DND-41 (cell line): Measurements from ENCODE around the gene SCD5.

Experiments
- EZH2 ChIP-seq: IDR thresholded peaks from 3 replicates; pipeline ENCODE4 v1.6.1; 2012; ENCODE audit warnings: borderline replicate concordance, low read depth, mild to moderate bottlenecking, moderate library complexity, low read length, inconsistent platforms; ENCODE audit not compliant: severe bottlenecking
- TF ChIP-seq, protein P1 (sequence below): IDR thresholded peaks from 2 replicates; pipeline ENCODE4 v1.5.1; 2012; ENCODE audit warnings: borderline replicate concordance, low read length, moderate library complexity, mild to moderate bottlenecking; ENCODE audit not compliant: poor library complexity, severe bottlenecking; ENCODE audit errors: extremely low read depth

DNA sequence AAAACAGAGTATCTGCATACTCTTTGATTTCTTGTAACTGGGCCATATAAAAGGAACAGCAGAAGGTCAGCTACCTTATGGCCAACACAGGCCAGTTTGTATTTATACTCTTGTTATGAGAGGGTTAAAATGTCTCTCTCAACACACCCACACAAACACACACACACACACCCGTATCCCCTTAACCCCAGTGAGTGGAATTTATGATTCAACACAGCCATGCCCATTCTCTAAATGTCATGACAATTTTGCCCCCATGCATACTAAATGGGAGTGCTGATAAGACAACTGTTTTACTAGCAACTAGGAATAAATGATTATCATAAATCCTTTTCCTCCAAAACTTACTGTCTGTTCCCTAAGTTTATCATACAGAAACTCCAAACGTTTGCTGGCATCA is 22.1 kb upstream of the SCD5 start:
- no peak for TF ChIP-seq EZH2
- TF ChIP-seq, protein P1, sequence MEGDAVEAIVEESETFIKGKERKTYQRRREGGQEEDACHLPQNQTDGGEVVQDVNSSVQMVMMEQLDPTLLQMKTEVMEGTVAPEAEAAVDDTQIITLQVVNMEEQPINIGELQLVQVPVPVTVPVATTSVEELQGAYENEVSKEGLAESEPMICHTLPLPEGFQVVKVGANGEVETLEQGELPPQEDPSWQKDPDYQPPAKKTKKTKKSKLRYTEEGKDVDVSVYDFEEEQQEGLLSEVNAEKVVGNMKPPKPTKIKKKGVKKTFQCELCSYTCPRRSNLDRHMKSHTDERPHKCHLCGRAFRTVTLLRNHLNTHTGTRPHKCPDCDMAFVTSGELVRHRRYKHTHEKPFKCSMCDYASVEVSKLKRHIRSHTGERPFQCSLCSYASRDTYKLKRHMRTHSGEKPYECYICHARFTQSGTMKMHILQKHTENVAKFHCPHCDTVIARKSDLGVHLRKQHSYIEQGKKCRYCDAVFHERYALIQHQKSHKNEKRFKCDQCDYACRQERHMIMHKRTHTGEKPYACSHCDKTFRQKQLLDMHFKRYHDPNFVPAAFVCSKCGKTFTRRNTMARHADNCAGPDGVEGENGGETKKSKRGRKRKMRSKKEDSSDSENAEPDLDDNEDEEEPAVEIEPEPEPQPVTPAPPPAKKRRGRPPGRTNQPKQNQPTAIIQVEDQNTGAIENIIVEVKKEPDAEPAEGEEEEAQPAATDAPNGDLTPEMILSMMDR = no peak
